ENCODE data around the gene MAPK9.

DNA sequence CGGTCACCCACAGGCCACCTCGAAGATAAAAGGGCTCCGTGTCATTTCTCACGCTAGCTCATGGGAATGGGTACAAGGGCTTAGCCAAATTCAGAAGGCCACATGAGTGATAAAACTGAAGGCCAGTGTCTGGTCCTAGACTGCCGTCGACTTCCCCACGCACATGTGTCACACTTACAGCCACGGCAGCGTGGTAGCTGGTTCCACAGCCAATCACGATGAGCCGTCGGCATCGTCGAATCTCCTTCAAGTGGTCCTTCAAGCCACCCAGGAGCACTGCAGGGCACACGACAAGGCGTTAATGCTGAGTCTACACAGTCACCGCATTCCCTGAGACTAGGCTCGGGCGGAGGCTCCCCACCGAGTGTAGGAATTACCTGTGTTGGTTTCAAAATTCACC, 24.7 kb upstream of the MAPK9 start:
- TF ChIP-seq POLR2AphosphoS5 (IDR thresholded peaks at IDR 0.05) (no peak), POLR2A (IDR thresholded peaks at IDR 0.05) (no peak), EP300 (IDR thresholded peaks at IDR 0.05) (no peak)
- TF ChIP-seq, protein P1, sequence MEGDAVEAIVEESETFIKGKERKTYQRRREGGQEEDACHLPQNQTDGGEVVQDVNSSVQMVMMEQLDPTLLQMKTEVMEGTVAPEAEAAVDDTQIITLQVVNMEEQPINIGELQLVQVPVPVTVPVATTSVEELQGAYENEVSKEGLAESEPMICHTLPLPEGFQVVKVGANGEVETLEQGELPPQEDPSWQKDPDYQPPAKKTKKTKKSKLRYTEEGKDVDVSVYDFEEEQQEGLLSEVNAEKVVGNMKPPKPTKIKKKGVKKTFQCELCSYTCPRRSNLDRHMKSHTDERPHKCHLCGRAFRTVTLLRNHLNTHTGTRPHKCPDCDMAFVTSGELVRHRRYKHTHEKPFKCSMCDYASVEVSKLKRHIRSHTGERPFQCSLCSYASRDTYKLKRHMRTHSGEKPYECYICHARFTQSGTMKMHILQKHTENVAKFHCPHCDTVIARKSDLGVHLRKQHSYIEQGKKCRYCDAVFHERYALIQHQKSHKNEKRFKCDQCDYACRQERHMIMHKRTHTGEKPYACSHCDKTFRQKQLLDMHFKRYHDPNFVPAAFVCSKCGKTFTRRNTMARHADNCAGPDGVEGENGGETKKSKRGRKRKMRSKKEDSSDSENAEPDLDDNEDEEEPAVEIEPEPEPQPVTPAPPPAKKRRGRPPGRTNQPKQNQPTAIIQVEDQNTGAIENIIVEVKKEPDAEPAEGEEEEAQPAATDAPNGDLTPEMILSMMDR (IDR thresholded peaks at IDR 0.05), result no peak

Data from suprapubic skin (tissue), 4 donors.